Ovary (tissue), 1 donor: ENCODE results near the gene TAOK3.
"Not testable (repeated sequence)": the region's sequence is repeated elsewhere in the genome, so short reads cannot be mapped to it uniquely, and the experiment has no call there.

Experiments
- EP300 ChIP-seq: sonication (generic); formaldehyde crosslinking; IDR thresholded peaks from one replicate; pipeline ENCODE4 v1.6.1; 2017; ENCODE audit warnings: antibody characterized with exemption
- POLR2A ChIP-seq: fragments of 450-650 bp; IDR thresholded peaks from one replicate; pipeline ENCODE4 v1.6.1; 2017; ENCODE audit warnings: antibody characterized with exemption, mild to moderate bottlenecking, moderate library complexity

- TF ChIP-seq EP300, POLR2A: not testable (repeated sequence)
Observed at GRCh38 chr12:118354503-118354902, 18.2 kb downstream of the TAOK3 start.
